LHCN-M2 (cell line): Measurements from ENCODE around the gene HEBP1. TPM values are rescaled to one million over a fixed set of nuclear protein-coding genes. Genes with fewer than 3 reads are reported as not detected.
"Not testable (repeated sequence)": the region's sequence is repeated elsewhere in the genome, so short reads cannot be mapped to it uniquely, and the experiment has no call there.

Source experiments
- DNase-seq: peaks from one replicate; pipeline ENCODE4 v3.0.0-alpha.2; 2012; ENCODE audit warnings: low read depth
- polyA plus RNA-seq: library from polyadenylated mRNA; unstranded; fragments of >200 nt; gene quantifications from one replicate; pipeline ENCODE4 v1.2.1, GENCODE V29; 2012; ENCODE audit warnings: missing spikeins
- total RNA-seq: library from RNA; depleted of rRNA; stranded (reverse); fragments of >200 nt; gene quantifications from 2 replicates; pipeline ENCODE4 v1.2.3, GENCODE V29; 2014; rRNA removed

The HEBP1 gene, protein sequence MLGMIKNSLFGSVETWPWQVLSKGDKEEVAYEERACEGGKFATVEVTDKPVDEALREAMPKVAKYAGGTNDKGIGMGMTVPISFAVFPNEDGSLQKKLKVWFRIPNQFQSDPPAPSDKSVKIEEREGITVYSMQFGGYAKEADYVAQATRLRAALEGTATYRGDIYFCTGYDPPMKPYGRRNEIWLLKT
- total RNA-seq = 7.7 and 8.0 TPM in 2 replicates
- 72.8 TPM for polyA plus RNA-seq

DNA sequence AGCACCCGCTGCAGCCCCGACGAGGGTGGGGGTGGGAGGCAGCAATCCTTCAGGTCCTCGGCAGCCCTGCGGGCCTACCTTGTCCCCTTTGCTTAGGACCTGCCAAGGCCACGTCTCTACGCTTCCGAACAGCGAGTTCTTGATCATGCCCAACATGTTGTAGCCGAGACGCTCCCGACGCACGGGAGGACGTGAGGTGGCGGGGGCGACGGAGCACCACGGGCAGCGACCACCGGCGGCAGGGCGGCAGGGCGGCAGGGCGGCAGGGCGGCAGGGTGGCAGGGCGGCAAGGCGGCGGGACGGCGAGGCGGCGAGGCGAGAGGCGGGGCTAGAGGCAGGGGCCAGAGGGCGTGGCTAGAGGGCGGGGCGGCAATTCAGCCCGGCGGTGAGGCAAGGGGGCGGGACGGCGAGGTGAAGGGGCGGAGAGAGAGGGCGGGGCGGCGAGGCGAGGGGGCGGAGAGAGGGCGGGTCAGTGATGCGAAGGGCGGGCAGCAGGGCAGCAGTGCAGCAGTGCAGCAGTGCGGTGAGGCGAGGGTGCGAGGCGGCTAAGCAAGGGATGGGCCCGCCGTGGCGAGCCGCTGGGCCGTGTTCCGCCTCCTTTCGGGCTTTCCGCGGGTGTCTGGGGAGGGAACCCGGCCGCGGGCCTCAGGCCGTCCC lies at the start of gene HEBP1:
TSS of gene HEBP1 (minus strand) at position 307 of the 657 bp plus-strand sequence. CDS start at position 156, 151 bp downstream.
- DNase-seq = peak; percentile 86

DNA sequence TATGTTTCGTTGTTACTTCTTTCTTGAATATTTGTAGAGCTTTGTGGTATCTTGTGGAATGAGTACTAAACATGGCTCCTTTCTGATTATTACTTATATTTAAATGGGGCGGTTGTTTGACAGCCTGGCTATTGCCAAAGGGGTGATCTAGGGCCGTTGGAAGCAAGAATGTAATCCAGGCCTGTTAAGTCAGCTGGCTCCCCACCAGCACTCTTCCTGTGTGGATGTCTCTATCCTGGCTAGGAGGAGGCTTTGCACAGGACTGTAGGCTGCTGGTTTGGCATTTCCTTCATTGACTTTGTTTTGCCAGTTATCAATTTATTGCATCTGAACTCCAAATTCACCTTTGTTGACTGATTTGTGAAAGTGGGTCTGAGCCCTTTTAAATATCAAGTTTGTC lies 49.8 kb upstream of the HEBP1 start:
- no peak for DNase-seq

DNA sequence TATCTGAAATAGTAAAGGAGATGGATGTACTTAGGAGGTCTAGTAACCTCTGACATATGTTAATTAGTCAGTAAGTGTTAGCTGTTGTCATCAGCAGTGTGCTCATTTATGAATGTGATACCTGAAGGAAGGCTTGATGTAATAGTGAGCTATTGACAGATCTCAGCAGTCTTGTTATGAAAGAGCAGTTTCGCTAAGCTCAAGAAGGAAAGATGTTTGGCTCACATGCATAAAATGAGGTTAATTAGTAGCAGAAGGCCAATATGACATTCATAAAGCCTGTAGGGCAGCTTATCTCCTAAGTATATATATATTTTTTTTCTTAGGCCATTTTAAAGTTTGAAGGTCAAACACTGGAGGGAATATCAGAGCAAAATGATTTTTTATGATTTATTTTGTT lies 46.9 kb upstream of the HEBP1 start:
- no peak for DNase-seq

DNA sequence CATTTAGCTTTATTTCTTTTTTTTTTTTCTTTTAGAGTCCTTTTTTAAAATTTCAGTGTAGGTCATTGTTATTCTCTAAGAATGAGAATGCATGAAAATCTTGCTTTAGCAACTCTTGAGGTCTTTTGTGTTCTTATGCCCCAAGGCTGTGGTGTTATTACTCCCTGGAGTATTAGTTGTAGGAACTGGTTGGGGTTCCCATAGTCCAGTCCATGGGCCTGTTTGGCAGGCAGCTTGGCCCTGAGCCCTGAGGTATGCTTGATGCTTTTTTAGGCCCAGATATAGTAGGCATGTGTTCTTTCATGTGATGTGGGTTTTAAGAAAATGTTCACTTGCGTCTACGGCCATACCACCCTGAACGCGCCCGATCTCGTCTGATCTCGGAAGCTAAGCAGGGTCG lies 45.8 kb upstream of the HEBP1 start:
- no peak for DNase-seq

DNA sequence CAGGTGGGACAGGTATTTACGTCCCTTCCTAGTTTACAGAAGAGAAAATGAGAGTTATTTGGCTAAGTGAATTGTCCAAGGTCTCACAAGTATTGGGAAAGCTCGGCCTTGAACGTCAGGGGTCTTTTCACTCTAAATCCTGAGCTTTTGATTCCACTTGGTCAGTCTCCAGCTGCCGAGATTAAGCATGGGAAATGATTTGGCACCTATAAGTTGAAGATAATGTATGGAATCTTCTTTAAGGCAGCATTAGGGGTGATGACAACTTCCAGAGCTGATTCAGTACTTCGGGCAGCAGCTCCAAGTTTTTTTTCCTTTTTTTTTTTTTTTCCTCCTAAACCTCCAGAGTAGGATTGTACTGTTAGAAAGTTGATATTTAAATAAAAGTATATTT lies 44.8 kb upstream of the HEBP1 start:
- no peak for DNase-seq

DNA sequence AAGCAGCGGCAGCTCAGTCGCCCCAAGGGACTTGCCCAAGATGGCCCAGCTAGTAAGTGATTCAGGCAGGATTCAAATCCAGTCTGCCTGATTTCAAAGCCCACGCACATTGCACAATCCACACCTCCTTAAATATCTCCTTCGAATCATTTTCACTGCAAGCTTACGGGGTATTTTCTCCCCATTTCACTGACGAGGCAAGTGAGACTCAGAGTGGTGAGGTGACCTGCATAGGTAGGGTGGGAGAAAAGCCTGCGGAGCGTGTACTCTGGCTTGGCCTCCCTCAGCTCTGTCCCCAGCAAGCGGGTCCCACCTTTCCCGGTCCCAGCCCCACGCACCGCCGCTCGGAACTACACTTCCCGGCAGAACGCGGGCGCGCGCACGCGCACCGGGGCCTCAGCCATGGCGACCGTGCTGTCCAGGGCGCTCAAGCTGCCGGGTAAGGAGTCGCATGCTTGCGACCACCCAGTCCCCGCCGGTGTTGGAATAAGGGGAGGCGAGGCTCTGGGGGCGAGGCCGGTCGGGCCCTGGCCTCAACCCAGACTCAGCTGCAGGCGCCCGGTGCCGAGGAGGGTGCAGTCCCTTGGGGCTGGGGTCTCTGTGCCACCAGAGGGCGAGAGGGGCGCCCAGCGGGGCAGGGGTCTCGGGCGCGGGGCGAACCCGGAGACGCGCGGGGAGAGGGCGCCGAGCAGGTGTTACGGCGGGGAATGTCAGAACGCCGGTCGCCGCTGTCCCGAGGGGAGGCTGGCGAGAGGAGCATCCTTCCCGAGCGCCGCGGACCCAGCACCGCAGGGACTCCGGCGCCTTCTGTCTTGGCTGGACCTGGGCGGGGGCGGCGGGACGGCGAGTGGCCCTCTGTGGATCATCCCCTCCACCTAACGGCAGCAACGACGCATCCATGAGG lies 44.2 kb upstream of the HEBP1 start, which contains the start of gene FAM234B:
TSS of gene FAM234B (plus strand) at position 380 of the 904 bp plus-strand sequence. CDS start at position 403, 23 bp downstream.
- peak; percentile 60 for DNase-seq

DNA sequence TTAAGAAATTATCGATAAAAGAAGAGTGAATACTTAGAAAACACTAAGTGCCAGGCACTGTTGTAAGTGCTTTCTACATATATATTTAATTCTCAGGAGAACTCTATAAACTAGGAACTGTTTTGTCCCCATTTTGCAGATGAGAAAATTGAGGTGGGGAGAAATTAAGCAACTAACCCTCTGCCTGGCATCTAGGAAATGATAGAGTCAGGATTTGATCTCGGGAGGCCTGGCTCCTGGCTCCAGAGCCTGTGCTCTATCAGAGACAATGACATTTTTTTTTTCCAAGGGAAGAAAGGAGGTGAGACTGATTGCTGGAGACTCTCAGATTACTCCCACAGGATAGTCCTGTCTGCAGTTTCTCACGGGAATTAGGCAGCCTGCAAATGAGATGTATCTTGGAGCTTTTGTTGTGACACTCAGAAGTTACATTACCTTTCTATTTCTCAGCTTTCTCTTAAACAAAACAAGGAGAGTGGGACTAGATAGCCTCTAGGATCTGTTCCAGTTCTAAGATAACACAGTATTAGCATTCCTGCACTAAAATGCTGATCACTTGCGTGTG lies 42.7 kb upstream of the HEBP1 start:
- DNase-seq = no peak

DNA sequence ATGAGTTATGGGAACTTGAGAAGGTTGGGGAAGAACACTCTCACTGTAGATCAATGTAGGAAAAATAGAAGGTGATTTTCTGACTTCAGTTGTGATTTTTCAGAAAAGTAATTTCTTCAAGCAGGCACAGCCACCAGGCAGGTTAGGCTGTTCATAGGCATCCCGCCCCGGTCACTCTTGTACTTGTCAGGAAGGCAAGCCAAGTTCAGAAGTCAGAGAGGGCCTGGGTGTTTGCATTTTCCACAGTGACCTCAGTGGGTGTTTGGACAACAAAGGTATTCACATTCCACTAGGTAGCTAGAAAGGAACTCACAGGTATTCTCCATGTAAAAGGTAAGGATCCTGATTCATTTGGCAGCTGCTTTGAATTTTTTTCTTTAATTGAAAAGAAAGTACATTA lies 41.2 kb upstream of the HEBP1 start:
- DNase-seq = no peak

DNA sequence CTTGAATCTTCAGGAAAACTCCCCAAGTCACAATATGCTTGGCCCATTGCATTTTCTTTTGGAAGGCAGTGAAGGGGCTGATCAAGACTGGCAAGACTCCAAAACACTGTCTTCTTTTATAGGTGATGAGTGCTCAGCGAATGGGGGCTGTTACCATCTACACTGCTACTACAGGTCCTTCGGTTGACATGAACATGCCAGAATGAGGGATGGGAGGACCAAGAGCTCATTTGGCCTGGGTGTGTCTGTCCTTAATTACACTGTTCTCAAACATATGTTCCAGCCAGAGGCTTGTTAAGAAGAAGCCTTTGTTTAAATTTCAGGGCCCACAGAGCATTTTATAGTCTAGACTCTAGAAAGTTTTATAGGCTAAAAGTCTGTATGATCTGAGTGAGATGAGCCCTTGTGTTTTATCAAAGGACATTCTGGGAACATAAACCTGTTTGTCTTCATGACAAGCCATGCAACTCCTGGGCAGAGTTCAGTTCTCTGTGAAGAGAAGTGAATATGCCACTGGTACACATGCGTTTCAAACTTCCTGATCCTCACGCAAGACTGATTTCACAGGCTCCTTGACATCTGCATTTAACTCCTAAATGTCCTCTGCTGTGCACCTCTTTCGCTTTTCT lies 39.4 kb upstream of the HEBP1 start:
- no peak for DNase-seq

DNA sequence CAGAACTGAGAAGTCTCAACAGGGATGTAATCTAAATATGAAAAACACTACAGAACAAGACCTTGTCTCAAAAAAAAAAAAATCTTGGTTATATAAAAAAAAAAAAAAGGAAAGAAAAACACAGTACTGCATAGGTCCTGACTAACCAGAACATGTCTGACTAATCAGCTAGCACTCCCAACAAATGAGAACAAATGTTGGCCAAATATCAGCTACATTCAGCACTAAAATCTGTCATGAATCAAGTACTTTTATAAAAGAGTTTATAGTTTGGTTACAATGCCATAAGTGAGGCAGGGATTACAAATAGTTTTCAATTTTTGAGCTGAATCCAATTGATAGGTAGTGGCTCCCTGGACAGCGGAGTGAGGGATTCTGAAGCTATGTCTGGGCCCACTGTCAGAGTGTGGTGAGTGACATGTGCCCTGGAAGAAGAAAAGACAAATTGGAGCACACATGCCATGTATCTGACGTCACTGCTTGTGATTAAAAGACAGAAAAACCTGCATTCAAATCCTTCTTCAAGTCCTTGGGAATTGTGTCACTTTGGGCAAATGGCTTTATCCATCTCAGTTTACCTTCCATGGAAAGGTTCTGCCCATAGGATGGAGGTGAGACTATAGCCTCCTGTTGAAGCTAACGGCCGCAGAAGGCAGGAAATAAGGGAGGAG lies 38.6 kb upstream of the HEBP1 start:
- DNase-seq = peak; percentile 79

DNA sequence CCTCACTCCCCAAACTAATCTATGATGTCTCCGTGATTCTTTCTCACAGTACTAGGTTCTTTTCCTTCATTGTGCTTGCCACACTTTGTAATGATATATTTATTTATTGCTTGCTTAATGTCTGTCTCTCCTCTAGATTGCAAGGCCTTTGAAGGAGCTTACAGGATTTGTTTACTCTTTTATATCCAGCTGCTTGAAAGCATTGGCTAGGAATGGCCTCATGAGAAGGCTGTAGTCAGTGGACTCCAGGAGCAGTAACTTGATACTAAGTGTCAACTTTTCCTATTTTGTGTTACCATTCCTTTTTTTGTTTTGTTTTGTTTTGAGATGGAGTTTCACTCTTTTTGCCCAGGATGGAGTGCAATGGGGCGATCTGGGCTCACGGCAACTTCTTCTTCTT lies 36.8 kb upstream of the HEBP1 start:
- no peak for DNase-seq

DNA sequence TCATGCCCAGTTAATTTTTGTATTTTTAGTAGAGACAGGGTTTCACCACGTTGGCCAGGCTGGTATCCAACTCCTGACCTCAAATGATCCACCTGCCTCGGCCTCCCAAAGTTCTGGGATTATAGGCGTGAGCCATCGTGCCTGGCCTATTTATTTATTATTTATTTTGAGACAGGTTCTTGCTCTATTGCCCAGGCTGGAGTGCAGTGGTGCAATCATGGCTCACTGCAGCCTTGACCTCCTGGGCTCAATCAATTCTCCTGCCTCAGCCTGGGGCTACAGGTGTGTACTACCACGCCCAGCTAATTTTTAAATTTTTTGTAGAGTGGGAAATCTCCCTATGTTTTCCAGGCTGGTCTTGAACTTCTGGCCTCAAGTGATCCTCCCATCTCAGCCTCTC lies 35.3 kb upstream of the HEBP1 start:
- not testable (repeated sequence) for DNase-seq

DNA sequence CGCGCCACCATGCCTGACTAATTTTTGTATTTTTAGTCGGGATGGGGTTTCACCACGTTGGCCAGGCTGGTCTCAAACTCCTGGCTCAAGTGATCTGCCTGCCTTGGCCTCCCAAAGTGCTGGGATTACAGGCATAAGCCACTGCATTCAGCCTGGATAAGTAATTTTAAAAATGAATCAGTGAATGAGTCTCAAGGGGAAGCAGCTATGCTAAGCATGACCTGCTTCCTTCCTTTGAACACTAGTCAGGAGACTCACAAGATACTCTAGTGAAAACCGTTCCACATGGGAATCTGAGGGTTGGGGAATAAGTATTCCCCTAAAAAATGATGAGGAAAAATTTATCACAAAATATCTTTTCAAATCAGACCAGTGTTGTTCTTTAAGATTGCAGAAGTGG lies 33.4 kb upstream of the HEBP1 start:
- no peak for DNase-seq

DNA sequence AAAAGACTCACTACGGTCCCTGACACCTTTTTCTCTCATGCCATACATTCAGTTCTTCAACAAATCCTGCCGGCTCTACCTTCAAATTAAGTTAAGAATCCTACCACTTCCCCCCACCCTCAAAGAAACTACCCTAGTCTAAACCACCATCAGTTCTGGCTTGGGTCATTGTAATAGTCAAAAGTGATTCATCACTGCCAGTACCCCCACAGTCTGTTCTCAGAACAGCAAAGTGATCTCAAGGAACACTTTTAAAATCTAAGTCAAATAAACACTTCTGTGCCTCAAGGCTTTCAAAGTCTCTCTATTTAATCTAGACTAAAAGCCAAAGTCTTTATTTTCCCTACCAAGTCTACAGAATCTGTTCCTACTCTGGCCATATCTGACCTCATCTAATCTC lies 32.1 kb upstream of the HEBP1 start:
- DNase-seq = no peak

DNA sequence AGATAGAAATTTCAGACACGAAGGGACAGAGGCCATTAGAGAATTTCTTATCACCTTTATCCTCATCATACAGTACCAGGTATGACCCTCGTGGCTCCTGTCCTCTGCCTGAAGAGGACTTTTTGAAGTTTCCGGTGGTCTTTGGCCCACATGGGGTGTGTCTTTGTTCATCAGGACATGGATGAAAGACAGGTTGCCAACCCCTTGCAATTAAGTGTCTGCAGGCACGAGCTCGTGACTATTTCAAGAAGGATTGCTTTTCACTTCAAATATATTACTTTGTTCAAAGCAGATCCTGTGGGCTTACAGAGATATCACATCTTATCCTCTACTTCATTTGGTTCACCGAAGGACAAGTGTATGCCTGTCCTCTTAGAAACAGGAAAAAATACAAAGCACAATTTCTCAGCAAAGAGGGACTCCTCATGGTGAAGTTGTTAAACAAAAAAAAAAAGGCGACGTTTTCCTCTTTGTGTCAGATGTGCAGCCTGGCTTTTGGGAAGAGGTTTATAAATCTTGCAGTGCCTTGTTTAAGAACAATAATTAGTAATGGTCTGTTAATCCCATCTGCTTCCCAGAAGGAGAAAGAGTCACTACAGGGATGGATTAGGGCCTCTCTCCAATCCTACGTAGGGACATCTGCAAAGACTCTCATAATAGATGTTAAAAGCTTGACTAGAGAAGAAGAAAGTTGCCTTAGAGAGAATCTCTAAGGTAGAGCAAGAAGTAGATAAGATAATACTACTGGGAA lies 30.7 kb upstream of the HEBP1 start:
- DNase-seq = no peak

DNA sequence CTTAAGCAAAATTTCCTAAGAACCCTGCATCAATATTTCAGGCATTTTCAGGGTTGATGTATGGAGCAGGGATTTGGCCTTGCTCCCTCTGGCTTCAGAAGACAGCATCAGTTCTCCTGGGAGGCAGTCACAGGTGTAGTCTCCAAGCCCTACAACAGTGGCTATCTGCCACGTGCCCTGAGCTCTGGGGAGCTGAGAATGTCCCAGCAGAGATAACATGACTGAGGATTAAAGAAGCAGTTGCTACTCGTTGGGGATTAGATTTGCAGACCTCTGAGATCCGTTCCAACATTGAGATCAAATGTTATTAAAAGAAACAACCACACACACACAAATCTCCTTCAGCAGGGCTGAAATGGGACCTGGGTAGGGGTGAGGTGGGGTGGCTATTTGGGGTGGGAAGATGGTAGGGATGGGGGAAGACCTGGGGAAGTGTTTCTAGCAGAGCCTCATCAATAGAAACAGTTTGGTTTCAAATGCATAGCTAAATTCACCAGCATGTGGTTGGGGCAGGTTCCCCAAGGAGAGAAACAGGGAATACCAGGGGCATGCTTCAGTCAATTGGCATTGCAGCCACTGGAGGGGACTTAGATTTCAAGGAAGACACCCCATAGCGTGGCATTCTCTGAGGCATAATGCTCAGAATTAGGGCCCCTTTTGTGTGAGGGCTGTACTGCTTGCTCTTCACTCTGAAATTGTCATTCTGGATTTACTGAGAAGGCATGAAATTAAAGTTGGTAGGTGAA lies 28.9 kb upstream of the HEBP1 start:
- DNase-seq = no peak

DNA sequence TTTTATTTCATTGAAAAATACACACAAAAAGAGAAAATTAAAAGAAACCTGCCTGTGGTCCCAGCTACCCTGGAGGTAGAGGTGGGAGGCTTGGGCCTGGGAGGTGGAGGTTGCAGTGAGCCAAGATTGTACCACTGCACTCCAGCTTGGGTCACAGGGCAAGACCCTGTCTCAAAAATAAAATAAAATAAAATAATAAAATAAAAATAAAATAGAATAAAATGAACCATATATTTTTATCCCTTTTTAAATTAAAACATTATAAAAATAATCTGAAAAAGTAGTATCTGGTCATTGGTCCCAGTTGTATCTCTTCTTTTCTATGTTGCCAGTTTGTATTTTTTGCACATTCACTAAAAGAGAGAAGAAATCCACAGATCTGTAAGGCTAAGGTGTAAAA lies 27.4 kb upstream of the HEBP1 start:
- no peak for DNase-seq

DNA sequence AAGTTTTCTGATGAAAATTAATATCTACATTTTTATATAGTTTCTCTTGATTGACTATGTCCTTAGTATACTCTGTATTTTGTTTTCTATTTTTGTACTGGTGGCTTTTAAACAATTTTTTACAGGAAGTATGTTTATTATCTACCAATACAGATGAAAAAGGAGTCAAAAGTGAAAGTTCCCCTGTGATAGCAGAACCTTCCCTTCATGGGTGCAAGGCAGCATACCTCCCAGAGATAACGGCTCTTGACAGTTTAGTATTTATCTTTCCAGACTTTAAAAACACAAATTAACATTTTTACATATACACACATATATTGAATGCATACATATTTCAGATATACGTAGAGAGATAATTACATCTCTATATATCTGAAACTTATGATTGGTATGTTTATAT lies 27.0 kb upstream of the HEBP1 start:
- DNase-seq = no peak

DNA sequence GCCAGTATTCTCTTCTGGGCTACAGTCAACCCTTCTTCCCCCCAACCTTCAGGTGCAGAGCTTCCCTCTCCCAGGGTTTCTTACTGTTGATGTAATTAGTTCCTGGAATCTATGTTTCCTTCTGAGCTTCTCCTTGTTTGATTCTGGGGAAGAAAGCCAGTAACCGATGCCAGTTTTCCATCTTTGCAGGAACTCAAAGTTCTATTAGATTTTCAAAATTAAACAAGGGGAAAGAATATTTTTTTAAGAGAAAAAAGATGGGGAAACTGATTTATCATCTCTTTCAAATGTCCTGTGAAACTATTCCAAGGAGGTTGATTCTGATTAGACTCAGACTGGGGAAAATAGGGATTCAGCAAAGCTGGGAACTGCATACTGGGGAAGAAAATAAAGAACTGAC lies 26.2 kb upstream of the HEBP1 start:
- no peak for DNase-seq

DNA sequence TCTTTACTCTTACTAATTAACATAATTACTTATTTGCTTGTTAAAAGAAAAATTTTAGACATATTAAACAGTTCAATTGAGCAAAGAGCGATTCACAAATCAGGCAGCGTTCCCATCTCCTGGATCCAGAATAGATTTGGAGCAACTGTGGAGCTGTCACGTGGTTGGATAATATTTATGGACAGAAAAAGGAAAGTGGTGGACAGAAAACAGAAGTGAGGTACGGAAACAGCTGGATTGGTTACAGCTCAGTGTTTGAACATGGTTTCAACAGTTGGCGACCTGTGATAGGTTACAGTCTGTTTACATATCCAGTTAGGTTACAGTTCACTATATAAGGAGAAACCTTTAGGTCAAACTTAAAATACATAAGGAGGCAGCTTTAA lies 24.5 kb upstream of the HEBP1 start:
- no peak for DNase-seq
